ENCODE results near the gene WNT3.

Gene WNT3

GRCh38 chr17:46834846-46835245 is 16.4 kb upstream of the WNT3 start:
- no peak for DNase-seq (ENCODE audit: low read depth)

- no peak for DNase-seq (ENCODE audit: low read depth)
Measured at GRCh38 chr17:46833840-46834208, 15.3 kb upstream of the WNT3 start.

- DNase-seq (ENCODE audit: low read depth) = no peak
Measured at GRCh38 chr17:46832945-46833839, 14.7 kb upstream of the WNT3 start.

- no peak for DNase-seq (ENCODE audit: low read depth)
Measured at GRCh38 chr17:46832331-46832821, 13.9 kb upstream of the WNT3 start.

GRCh38 chr17:46831573-46832330 is 13.3 kb upstream of the WNT3 start:
- DNase-seq (ENCODE audit: low read depth) = no peak

GRCh38 chr17:46827274-46827673 is 8.8 kb upstream of the WNT3 start:
- DNase-seq (ENCODE audit: low read depth) = no peak

- DNase-seq (ENCODE audit: low read depth) = no peak
Measured at GRCh38 chr17:46826116-46826515, 7.6 kb upstream of the WNT3 start.

- DNase-seq (ENCODE audit: low read depth) = no peak
Measured at GRCh38 chr17:46823657-46824056, 5.2 kb upstream of the WNT3 start.

- DNase-seq (ENCODE audit: low read depth) = no peak
Measured at GRCh38 chr17:46822388-46822921, 4.0 kb upstream of the WNT3 start.

GRCh38 chr17:46821482-46822387 is 3.2 kb upstream of the WNT3 start:
- no peak for DNase-seq (ENCODE audit: low read depth)

GRCh38 chr17:46820592-46821450 is 2.3 kb upstream of the WNT3 start:
- no peak for DNase-seq (ENCODE audit: low read depth)

- DNase-seq (ENCODE audit: low read depth) = no peak
Measured at GRCh38 chr17:46819906-46820351, 1.4 kb upstream of the WNT3 start.

- DNase-seq (ENCODE audit: low read depth) = no peak
Measured at GRCh38 chr17:46818929-46819859, 702 bp upstream of the WNT3 start.

GRCh38 chr17:46817901-46818209 is 637 bp downstream of the WNT3 start:
- no peak for DNase-seq (ENCODE audit: low read depth)

- DNase-seq (ENCODE audit: low read depth) = no peak
Measured at GRCh38 chr17:46817151-46817900, 1.2 kb downstream of the WNT3 start.

GRCh38 chr17:46815474-46816353 is 2.8 kb downstream of the WNT3 start:
- DNase-seq (ENCODE audit: low read depth) = no peak

GRCh38 chr17:46814446-46814845 is 4.0 kb downstream of the WNT3 start:
- DNase-seq (ENCODE audit: low read depth) = no peak

GRCh38 chr17:46813920-46814319 is 4.6 kb downstream of the WNT3 start:
- no peak for DNase-seq (ENCODE audit: low read depth)

Measured in activated T-cell treated with anti-CD3 and anti-CD28 coated beads for 1 hour (primary cell).